CD14-positive monocyte (primary cell): ENCODE results near the gene KRTAP4-7. TPM values are rescaled to one million over a fixed set of nuclear protein-coding genes. Genes with fewer than 3 reads are reported as not detected.

Source experiments
- DNase-seq, 3 donors: peaks; one replicate each; pipeline ENCODE4 v3.0.0-alpha.2; 2011 to 2022
- H2AFZ ChIP-seq: 2 replicates; pipeline ENCODE4 v1.6.0; 2012; ENCODE audit warnings: mild to moderate bottlenecking, low read depth, low read length, inconsistent platforms; ENCODE audit not compliant: insufficient read depth, poor library complexity, severe bottlenecking
- H3K27ac ChIP-seq, 2 donors: 1 replicate in 1 of 2; 2 replicates in 1 of 2; pipeline ENCODE4 v1.5.1; 2012 to 2013; ENCODE audit warnings: low read length in 2 of 2, control low read depth in 1 of 2, inconsistent platforms in 1 of 2, low read depth in 1 of 2, mild to moderate bottlenecking in 1 of 2
- H3K27me3 ChIP-seq, 2 donors: one replicate each; pipeline versions ENCODE4 v1.6.0 to v1.6.1; 2011 to 2013; ENCODE audit warnings: low read length in 2 of 2; ENCODE audit not compliant: control insufficient read depth in 2 of 2, insufficient read depth in 2 of 2
- H3K36me3 ChIP-seq, 2 donors: replicated peaks in 1 of 2; 1 replicate in 1 of 2; 2 replicates in 1 of 2; pipeline versions ENCODE4 v1.5.1 to v1.6.1; 2012 to 2013; ENCODE audit warnings: low read length in 2 of 2, control low read depth in 1 of 2, inconsistent platforms in 1 of 2, mild to moderate bottlenecking in 1 of 2; ENCODE audit not compliant: insufficient read depth in 2 of 2, control insufficient read depth in 1 of 2
- H3K4me1 ChIP-seq, 2 donors: 1 replicate in 1 of 2; 2 replicates in 1 of 2; pipeline versions ENCODE4 v1.5.1 to v1.6.1; 2012 to 2013; ENCODE audit warnings: low read length in 2 of 2, control low read depth in 1 of 2, inconsistent platforms in 1 of 2, mild to moderate bottlenecking in 1 of 2, moderate library complexity in 1 of 2; ENCODE audit not compliant: insufficient read depth in 2 of 2, control insufficient read depth in 1 of 2
- H3K4me2 ChIP-seq: replicated peaks from 2 replicates; pipeline ENCODE3; 2012; ENCODE audit warnings: low read length, moderate library complexity, mild to moderate bottlenecking; ENCODE audit not compliant: poor library complexity, severe bottlenecking; ENCODE audit errors: extremely low read depth
- H3K4me3 ChIP-seq, 3 experiments: fragments of 200-600 bp in 1 of 3; sonication (generic) in 1 of 3; replicated peaks in 1 of 3; 1 replicate in 2 of 3; 2 replicates in 1 of 3; pipeline ENCODE4 v1.5.1; 2011 to 2013; ENCODE audit warnings: low read length in 3 of 3, mild to moderate bottlenecking in 3 of 3, control low read depth in 2 of 3, low read depth in 2 of 3, inconsistent platforms in 1 of 3, moderate library complexity in 1 of 3
- H3K79me2 ChIP-seq: 2 replicates; pipeline ENCODE4 v1.6.0; 2012; ENCODE audit warnings: mild to moderate bottlenecking, control low read depth, inconsistent platforms, low read length, moderate library complexity; ENCODE audit not compliant: insufficient read depth
- H3K9ac ChIP-seq: 2 replicates; pipeline ENCODE4 v1.6.0; 2017; ENCODE audit warnings: low read length, mild to moderate bottlenecking; ENCODE audit not compliant: insufficient read depth, poor library complexity, severe bottlenecking
- H3K9me3 ChIP-seq, 2 donors: replicated peaks in 1 of 2; 1 replicate in 1 of 2; 2 replicates in 1 of 2; pipeline versions ENCODE4 v1.5.1 to v1.6.1; 2012 to 2013; ENCODE audit warnings: low read length in 2 of 2, control low read depth in 1 of 2; ENCODE audit not compliant: control insufficient read depth in 1 of 2, insufficient read depth in 1 of 2
- H4K20me1 ChIP-seq: 2 replicates; pipeline ENCODE4 v1.6.0; 2012; ENCODE audit warnings: mild to moderate bottlenecking, low read length, control low read depth, moderate library complexity; ENCODE audit not compliant: insufficient read depth
- H3K27ac Mint-ChIP-seq, 7 donors: one replicate each; pipeline ENCODE4 v1.8.0; 2020; ENCODE audit warnings: mild to moderate bottlenecking in 7 of 7, mixed read lengths in 7 of 7, moderate library complexity in 6 of 7, inconsistent platforms in 2 of 7
- H3K27me3 Mint-ChIP-seq, 3 donors: one replicate each; pipeline ENCODE4 v1.8.0; 2021 to 2022; ENCODE audit warnings: low read depth in 3 of 3, mild to moderate bottlenecking in 3 of 3, mixed read lengths in 3 of 3, moderate library complexity in 3 of 3, inconsistent platforms in 1 of 3
- H3K36me3 Mint-ChIP-seq, 2 donors: one replicate each; pipeline ENCODE4 v1.8.0; 2020; ENCODE audit warnings: mixed read lengths in 2 of 2, inconsistent platforms in 1 of 2, mild to moderate bottlenecking in 1 of 2
- H3K4me1 Mint-ChIP-seq: one replicate; pipeline ENCODE4 v1.8.0; 2020; ENCODE audit warnings: mild to moderate bottlenecking, mixed read lengths
- H3K4me3 Mint-ChIP-seq, 2 donors: one replicate each; pipeline ENCODE4 v1.8.0; 2020; ENCODE audit warnings: mild to moderate bottlenecking in 2 of 2, mixed read lengths in 2 of 2, moderate library complexity in 1 of 2
- H3K9me3 Mint-ChIP-seq, 7 donors: one replicate each; pipeline ENCODE4 v1.8.0; 2020 to 2022; ENCODE audit warnings: mixed read lengths in 7 of 7, mild to moderate bottlenecking in 6 of 7, moderate library complexity in 6 of 7, inconsistent platforms in 2 of 7
- WGBS: methylation state at CpG from one replicate; pipeline ENCODE4 v1.1.5; 2013; ENCODE audit warnings: missing lambda C conversion rate; ENCODE audit not compliant: insufficient coverage; 5-methylcytosine and 5-hydroxymethylcytosine counted together
- intact Hi-C, 2 donors: fragments of 100-400 bp; cut with micrococcal nuclease; formaldehyde crosslinking; loops; one replicate each; pipeline versions ENCODE4 v1.15.0 to v1.15.1; 2023
- polyA plus RNA-seq, 3 donors: library from polyadenylated mRNA; depleted of rRNA in 1 of 3; unstranded in 2 of 3; stranded (reverse) in 1 of 3; fragments of 300-500 nt in 2 of 3; fragments of >200 nt in 1 of 3; fragmentation: Illumina TruSeq in 2 of 3; gene quantifications; 1 replicate in 2 of 3; 2 replicates in 1 of 3; pipeline ENCODE4 v1.2.3, GENCODE V29; 2012 to 2021
- TF ChIP-seq, protein P1 (sequence below): fragments of 200-600 bp; IDR thresholded peaks from one replicate; pipeline ENCODE4 v1.8.0; 2022; ENCODE audit warnings: antibody characterized with exemption, mild to moderate bottlenecking

Gene KRTAP4-7
- polyA plus RNA-seq, 3 donors, result not detected

DNA sequence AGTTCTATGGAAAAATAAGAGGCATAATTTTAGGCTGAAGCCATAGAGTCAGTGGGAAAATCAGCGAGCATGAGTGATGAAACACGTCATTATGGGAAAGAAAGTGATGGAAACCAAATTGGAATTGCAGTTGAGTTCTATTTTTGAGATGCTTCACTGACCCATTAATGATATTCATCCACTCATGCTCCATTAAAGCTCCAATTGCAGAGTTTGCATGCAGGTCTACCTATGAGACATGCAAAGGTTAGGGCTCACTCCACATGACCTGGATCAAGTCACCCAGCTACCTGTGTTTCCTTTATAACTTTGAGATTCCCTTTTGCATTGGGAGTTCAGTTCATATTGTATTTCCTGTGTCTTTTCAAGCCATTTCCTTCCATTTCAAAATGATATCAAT is 10.3 kb upstream of the KRTAP4-7 start:
- Mint-ChIP-seq H3K27me3 (peaks cover 2 to 5% (median 3%) of the 10 kb centered on the region in 3 donors), H3K4me3 (no peak overlapping the region), H3K36me3 (no peaks in the 10 kb centered on the region), H3K9me3 (peaks cover 0 to 8% (median 5%) of the 10 kb centered on the region in 7 donors), H3K27ac (no peak overlapping the region), H3K4me1 (no peaks in the 10 kb centered on the region)
- no peak overlapping the region for H3K9ac ChIP-seq
- H3K79me2 ChIP-seq, result no peaks in the 10 kb centered on the region
- WGBS, result 100% methylated on average over 1 of the region's 2 CpGs
- intact Hi-C loops, result no loop called here
- H3K9me3 ChIP-seq, result no peaks in the 10 kb centered on the region
- H3K27me3 ChIP-seq, result no peaks in the 10 kb centered on the region
- H3K4me2 ChIP-seq, result no peak overlapping the region
- TF ChIP-seq, protein P1, sequence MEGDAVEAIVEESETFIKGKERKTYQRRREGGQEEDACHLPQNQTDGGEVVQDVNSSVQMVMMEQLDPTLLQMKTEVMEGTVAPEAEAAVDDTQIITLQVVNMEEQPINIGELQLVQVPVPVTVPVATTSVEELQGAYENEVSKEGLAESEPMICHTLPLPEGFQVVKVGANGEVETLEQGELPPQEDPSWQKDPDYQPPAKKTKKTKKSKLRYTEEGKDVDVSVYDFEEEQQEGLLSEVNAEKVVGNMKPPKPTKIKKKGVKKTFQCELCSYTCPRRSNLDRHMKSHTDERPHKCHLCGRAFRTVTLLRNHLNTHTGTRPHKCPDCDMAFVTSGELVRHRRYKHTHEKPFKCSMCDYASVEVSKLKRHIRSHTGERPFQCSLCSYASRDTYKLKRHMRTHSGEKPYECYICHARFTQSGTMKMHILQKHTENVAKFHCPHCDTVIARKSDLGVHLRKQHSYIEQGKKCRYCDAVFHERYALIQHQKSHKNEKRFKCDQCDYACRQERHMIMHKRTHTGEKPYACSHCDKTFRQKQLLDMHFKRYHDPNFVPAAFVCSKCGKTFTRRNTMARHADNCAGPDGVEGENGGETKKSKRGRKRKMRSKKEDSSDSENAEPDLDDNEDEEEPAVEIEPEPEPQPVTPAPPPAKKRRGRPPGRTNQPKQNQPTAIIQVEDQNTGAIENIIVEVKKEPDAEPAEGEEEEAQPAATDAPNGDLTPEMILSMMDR, result no peak
- no peak for DNase-seq
- H4K20me1 ChIP-seq, result no peaks in the 10 kb centered on the region
- no peak overlapping the region for H2AFZ ChIP-seq
- H3K4me3 ChIP-seq, result no peak overlapping the region
- no peaks in the 10 kb centered on the region for H3K4me1 ChIP-seq
- no peaks in the 10 kb centered on the region for H3K36me3 ChIP-seq
- H3K27ac ChIP-seq, result no peak overlapping the region

DNA sequence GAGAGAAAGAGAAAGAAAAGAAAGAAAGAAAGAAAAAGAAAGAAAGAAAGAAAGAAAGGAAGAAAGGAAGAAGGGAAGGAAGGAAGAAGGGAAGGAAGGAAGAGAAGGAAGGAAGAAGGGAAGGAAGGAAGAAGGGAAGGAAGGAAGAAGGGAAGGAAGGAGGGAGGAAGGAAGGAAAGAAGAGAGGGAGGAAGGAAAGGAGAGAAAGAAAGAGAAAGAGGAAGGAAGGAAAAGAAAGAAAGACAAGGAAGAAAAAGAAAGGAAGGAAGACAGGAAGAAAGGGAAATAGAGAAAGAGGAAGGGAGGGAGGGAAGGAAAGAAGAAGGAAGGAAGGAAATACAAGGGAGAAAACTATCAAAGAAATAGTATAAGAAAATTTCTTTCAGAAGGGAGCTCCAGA is 7.2 kb upstream of the KRTAP4-7 start:
- H3K9me3 ChIP-seq, result no peaks in the 10 kb centered on the region
- H3K27ac ChIP-seq, result no peak overlapping the region
- Mint-ChIP-seq H3K4me3 (no peak overlapping the region), H3K4me1 (no peaks in the 10 kb centered on the region), H3K27me3 (peaks cover 2 to 5% (median 3%) of the 10 kb centered on the region in 3 donors), H3K27ac (no peak overlapping the region), H3K36me3 (no peaks in the 10 kb centered on the region), H3K9me3 (peaks cover 0 to 8% (median 5%) of the 10 kb centered on the region in 7 donors)
- H3K9ac ChIP-seq, result no peak overlapping the region
- no peaks in the 10 kb centered on the region for H3K27me3 ChIP-seq
- H3K4me1 ChIP-seq, result no peaks in the 10 kb centered on the region
- H2AFZ ChIP-seq, result no peak overlapping the region
- DNase-seq, result no peak
- no peak overlapping the region for H3K4me3 ChIP-seq
- no peaks in the 10 kb centered on the region for H3K36me3 ChIP-seq
- no peak overlapping the region for H3K4me2 ChIP-seq
- TF ChIP-seq, protein P1, result no peak
- intact Hi-C loops, result no loop called here
- H3K79me2 ChIP-seq, result no peaks in the 10 kb centered on the region
- H4K20me1 ChIP-seq, result no peaks in the 10 kb centered on the region
